Right lobe of liver (tissue), 6 donors: ENCODE measurements around the gene LHPP. TPM values are rescaled to one million over a fixed set of nuclear protein-coding genes. Genes with fewer than 3 reads are reported as not detected.

ENCODE experiments used
- ATAC-seq, 4 donors: fragments of 200-7000 bp; cut with Tn5 transposase; one replicate each; pipeline ENCODE4 v1.9.1; 2020; ENCODE audit warnings: mild to moderate bottlenecking in 4 of 4, moderate library complexity in 4 of 4
- DNase-seq, 3 donors: peaks; one replicate each; pipeline ENCODE4 v3.0.0-alpha.2; 2020
- H3K27ac ChIP-seq, 3 donors: fragments of 200-600 bp; one replicate each; pipeline ENCODE4 v1.8.0; 2022
- H3K27me3 ChIP-seq, 2 donors: fragments of 200-600 bp; one replicate each; pipeline ENCODE4 v1.8.0; 2022
- H3K36me3 ChIP-seq, 4 donors: fragments of 200-600 bp; sonication (generic) in 1 of 4; one replicate each; pipeline versions ENCODE4 v1.5.1 to v1.8.0; 2017 to 2022; ENCODE audit warnings: control low read depth in 1 of 4
- H3K4me1 ChIP-seq, 4 donors: fragments of 200-600 bp; sonication (generic) in 1 of 4; one replicate each; pipeline versions ENCODE4 v1.5.1 to v1.8.0; 2017 to 2022; ENCODE audit warnings: control low read depth in 1 of 4
- H3K4me3 ChIP-seq, 3 donors: fragments of 200-600 bp; one replicate each; pipeline ENCODE4 v1.8.0; 2022
- H3K9me3 ChIP-seq, 4 donors: fragments of 200-600 bp; sonication (generic) in 1 of 4; one replicate each; pipeline versions ENCODE4 v1.5.1 to v1.8.0; 2017 to 2022; ENCODE audit warnings: control low read depth in 1 of 4
- CTCF ChIP-seq, 4 donors: fragments of 200-600 bp in 3 of 4; fragments of 450-650 bp in 1 of 4; IDR thresholded peaks; one replicate each; pipeline versions ENCODE4 v1.5.1 to v1.8.0; 2016 to 2022; ENCODE audit warnings: antibody characterized with exemption in 4 of 4, mild to moderate bottlenecking in 2 of 4
- POLR2A ChIP-seq: fragments of 450-650 bp; IDR thresholded peaks from one replicate; pipeline ENCODE4 v1.6.1; 2017; ENCODE audit warnings: antibody characterized with exemption, mild to moderate bottlenecking
- WGBS: methylation state at CpG from one replicate; pipeline ENCODE4 v1.1.6; 2018; ENCODE audit warnings: low coverage, low lambda C conversion rate; ENCODE audit not compliant: insufficient coverage; ENCODE audit errors: missing lambda C conversion rate; 5-methylcytosine and 5-hydroxymethylcytosine counted together
- intact Hi-C, 2 donors: fragments of 100-400 bp; cut with DNase I; formaldehyde crosslinking; loops; one replicate each; pipeline versions ENCODE4 v1.11.2 to v1.14.1; 2022
- total RNA-seq, 6 experiments: library from RNA; depleted of rRNA in 2 of 6; stranded (reverse); fragments of >200 nt in 2 of 6; fragmentation: NEBNext Ultra II Directional in 3 of 6; extraction: Animal tissue kit (Norgen Biotek cat#: 25700) in 3 of 6; gene quantifications; one replicate each; pipeline versions ENCODE4 v1.1.0 to v1.2.4, GENCODE V29; 2016 to 2023
- donor health status: DM: no; HTN: yes; CAD: no.
- donor health status: DM: no; HTN: no; CAD: no.
- donor health status: DM: no; HTN: no; CAD: no.
- donor health status: DM: no; HTN: yes; CAD: no.
- donor health status: DM: no; HTN: yes; CAD: no.

LHPP gene
- total RNA-seq, 6 experiments from 2014 or later, result 19.3 to 56.3 (median 36.3) TPM

- no peaks in the 10 kb centered on the region for H3K27me3 ChIP-seq
- TF ChIP-seq CTCF (IDR thresholded peaks at IDR 0.05) (no peak), POLR2A (no peak)
- no peak for DNase-seq
- no peak overlapping the region for H3K4me3 ChIP-seq
- intact Hi-C loops, result no loop called here
- H3K36me3 ChIP-seq, result no peaks in the 10 kb centered on the region
- H3K27ac ChIP-seq, result peak overlapping the region in 1 of 3 donors; percentile 67
- no peaks in the 10 kb centered on the region for H3K9me3 ChIP-seq
- ATAC-seq, result peak in 2 of 4 donors; percentile 1 to 4
- 79% methylated on average over 2 of the region's 11 CpGs for WGBS
- H3K4me1 ChIP-seq, result peaks cover 0 to 44% (median 9%) of the 10 kb centered on the region in 4 donors
Measured at GRCh38 chr10:124477614-124478363, 16.2 kb downstream of the LHPP start.

GRCh38 chr10:124478515-124478914 is 16.9 kb downstream of the LHPP start:
- Histone ChIP-seq H3K9me3 (no peaks in the 10 kb centered on the region), H3K27me3 (no peaks in the 10 kb centered on the region), H3K4me3 (no peak overlapping the region), H3K36me3 (no peaks in the 10 kb centered on the region), H3K4me1 (peaks cover 0 to 38% (median 9%) of the 10 kb centered on the region in 4 donors), H3K27ac (peak overlapping the region in 1 of 3 donors; percentile 67)
- intact Hi-C loops, result no loop called here
- TF ChIP-seq POLR2A, result no peak
- no peak for TF ChIP-seq CTCF (IDR thresholded peaks at IDR 0.05)
- ATAC-seq (peak; percentile 73 to 80 (median 78)), DNase-seq (peak; percentile 72 to 87 (median 87))
- 38% methylated on average over 11 of the region's 14 CpGs for WGBS

GRCh38 chr10:124480860-124481259 is 19.2 kb downstream of the LHPP start:
- Histone ChIP-seq H3K9me3 (no peaks in the 10 kb centered on the region), H3K4me1 (peaks cover 0 to 16% (median 3%) of the 10 kb centered on the region in 4 donors), H3K27ac (no peak overlapping the region), H3K36me3 (no peaks in the 10 kb centered on the region), H3K4me3 (no peak overlapping the region), H3K27me3 (no peaks in the 10 kb centered on the region)
- ATAC-seq (no peak), DNase-seq (no peak)
- WGBS, result 74% methylated on average over 5 of the region's 5 CpGs
- intact Hi-C loops, result no loop called here
- TF ChIP-seq POLR2A, result no peak
- no peak for TF ChIP-seq CTCF (IDR thresholded peaks at IDR 0.05)

- H3K9me3 ChIP-seq, result no peaks in the 10 kb centered on the region
- H3K4me1 ChIP-seq, result peaks cover 0 to 9% (median 0%) of the 10 kb centered on the region in 4 donors
- intact Hi-C loops, result no loop called here
- H3K27ac ChIP-seq, result no peak overlapping the region
- DNase-seq (no peak), ATAC-seq (no peak)
- H3K4me3 ChIP-seq, result no peak overlapping the region
- WGBS, result 82% methylated on average over 2 of the region's 6 CpGs
- H3K27me3 ChIP-seq, result no peaks in the 10 kb centered on the region
- no peaks in the 10 kb centered on the region for H3K36me3 ChIP-seq
- TF ChIP-seq POLR2A (no peak), CTCF (IDR thresholded peaks at IDR 0.05) (no peak)
Measured at GRCh38 chr10:124481717-124482116, 20.1 kb downstream of the LHPP start.
